A549 (cell line): ENCODE measurements around the gene ERFL.

Experiments
- CEBPB ChIP-seq, 2 experiments: fragments of >200 bp in 1 of 2; sonication (Bioruptor Twin) in 1 of 2; formaldehyde crosslinking in 1 of 2; IDR thresholded peaks; 2 replicates each; pipeline ENCODE4 v1.6.1; 2012 to 2016
- TF ChIP-seq, protein P1 (sequence below): fragments of >200 bp; sonication (Bioruptor Twin); formaldehyde crosslinking; IDR thresholded peaks from 3 replicates; pipeline ENCODE4 v1.5.1; 2016

GRCh38 chr19:41876847-41877832 lies 51.1 kb downstream of the ERFL start, which contains the start of gene CD79A:
- no peak for TF ChIP-seq CEBPB (IDR thresholded peaks at IDR 0.05)
- TF ChIP-seq, protein P1, sequence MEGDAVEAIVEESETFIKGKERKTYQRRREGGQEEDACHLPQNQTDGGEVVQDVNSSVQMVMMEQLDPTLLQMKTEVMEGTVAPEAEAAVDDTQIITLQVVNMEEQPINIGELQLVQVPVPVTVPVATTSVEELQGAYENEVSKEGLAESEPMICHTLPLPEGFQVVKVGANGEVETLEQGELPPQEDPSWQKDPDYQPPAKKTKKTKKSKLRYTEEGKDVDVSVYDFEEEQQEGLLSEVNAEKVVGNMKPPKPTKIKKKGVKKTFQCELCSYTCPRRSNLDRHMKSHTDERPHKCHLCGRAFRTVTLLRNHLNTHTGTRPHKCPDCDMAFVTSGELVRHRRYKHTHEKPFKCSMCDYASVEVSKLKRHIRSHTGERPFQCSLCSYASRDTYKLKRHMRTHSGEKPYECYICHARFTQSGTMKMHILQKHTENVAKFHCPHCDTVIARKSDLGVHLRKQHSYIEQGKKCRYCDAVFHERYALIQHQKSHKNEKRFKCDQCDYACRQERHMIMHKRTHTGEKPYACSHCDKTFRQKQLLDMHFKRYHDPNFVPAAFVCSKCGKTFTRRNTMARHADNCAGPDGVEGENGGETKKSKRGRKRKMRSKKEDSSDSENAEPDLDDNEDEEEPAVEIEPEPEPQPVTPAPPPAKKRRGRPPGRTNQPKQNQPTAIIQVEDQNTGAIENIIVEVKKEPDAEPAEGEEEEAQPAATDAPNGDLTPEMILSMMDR: no peak
